ENCODE results near the gene HOXB9.

The HOXB9 gene

DNA sequence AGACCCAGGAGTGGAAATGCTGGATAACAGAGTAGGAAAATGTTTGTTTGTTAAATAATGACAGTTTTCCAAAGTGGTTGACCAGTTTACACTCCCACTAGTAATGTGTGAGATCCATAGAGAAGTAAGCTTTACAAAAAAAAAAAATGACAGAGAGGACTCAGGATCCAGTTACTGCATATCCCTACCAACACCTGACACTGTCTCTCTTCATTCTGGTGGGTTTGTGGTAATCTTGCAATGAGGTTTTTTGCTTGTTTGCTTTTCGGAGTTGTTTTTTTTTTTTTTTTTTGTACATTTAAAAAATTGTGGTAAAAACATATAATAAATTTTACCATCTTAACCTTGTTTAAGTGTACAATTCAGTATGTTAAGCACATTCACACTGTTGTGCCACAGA, 23.6 kb upstream of the HOXB9 start:
- ChIA-PET CTCF (no interaction called here), POLR2A (interaction anchor here (0.7 kb wide), 1 partner anchor 72 kb away, joined by 4 read pairs; no protein-coding TSS in a partner anchor)
- no peak for DNase-seq (ENCODE audit: low read depth, low spot score)
- TF ChIP-seq, protein P1, sequence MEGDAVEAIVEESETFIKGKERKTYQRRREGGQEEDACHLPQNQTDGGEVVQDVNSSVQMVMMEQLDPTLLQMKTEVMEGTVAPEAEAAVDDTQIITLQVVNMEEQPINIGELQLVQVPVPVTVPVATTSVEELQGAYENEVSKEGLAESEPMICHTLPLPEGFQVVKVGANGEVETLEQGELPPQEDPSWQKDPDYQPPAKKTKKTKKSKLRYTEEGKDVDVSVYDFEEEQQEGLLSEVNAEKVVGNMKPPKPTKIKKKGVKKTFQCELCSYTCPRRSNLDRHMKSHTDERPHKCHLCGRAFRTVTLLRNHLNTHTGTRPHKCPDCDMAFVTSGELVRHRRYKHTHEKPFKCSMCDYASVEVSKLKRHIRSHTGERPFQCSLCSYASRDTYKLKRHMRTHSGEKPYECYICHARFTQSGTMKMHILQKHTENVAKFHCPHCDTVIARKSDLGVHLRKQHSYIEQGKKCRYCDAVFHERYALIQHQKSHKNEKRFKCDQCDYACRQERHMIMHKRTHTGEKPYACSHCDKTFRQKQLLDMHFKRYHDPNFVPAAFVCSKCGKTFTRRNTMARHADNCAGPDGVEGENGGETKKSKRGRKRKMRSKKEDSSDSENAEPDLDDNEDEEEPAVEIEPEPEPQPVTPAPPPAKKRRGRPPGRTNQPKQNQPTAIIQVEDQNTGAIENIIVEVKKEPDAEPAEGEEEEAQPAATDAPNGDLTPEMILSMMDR (IDR thresholded peaks at IDR 0.05; ENCODE audit: insufficient read depth, low read length, missing control alignments): no peak
- H3K4me3 ChIP-seq (ENCODE audit: low read depth, low read length): no peak overlapping the region

DNA sequence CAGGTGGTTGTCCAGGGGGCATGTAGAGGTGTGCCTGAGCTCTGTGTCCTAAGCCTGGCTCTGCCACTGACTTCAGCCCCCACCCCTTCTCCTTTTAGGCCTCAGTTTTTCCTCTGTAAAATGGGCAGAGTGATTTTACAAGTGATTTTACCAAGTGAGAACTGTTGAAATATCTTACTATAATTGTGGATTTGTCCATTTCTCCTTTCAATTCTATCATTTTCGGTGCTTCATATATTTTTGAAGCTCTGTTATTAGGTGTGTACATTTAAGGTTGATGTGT, 21.7 kb upstream of the HOXB9 start:
- TF ChIP-seq, protein P1 (IDR thresholded peaks at IDR 0.05; ENCODE audit: insufficient read depth, low read length, missing control alignments): no peak
- POLR2A ChIA-PET: no interaction called here
- CTCF ChIA-PET: interaction anchor here (0.9 to 2.3 kb wide), 4 partner anchors 12 to 236 kb away, joined by 3 to 12 read pairs (median 4); no protein-coding TSS in a partner anchor
- DNase-seq (ENCODE audit: low read depth, low spot score): no peak
- no peak overlapping the region for H3K4me3 ChIP-seq (ENCODE audit: low read depth, low read length)

DNA sequence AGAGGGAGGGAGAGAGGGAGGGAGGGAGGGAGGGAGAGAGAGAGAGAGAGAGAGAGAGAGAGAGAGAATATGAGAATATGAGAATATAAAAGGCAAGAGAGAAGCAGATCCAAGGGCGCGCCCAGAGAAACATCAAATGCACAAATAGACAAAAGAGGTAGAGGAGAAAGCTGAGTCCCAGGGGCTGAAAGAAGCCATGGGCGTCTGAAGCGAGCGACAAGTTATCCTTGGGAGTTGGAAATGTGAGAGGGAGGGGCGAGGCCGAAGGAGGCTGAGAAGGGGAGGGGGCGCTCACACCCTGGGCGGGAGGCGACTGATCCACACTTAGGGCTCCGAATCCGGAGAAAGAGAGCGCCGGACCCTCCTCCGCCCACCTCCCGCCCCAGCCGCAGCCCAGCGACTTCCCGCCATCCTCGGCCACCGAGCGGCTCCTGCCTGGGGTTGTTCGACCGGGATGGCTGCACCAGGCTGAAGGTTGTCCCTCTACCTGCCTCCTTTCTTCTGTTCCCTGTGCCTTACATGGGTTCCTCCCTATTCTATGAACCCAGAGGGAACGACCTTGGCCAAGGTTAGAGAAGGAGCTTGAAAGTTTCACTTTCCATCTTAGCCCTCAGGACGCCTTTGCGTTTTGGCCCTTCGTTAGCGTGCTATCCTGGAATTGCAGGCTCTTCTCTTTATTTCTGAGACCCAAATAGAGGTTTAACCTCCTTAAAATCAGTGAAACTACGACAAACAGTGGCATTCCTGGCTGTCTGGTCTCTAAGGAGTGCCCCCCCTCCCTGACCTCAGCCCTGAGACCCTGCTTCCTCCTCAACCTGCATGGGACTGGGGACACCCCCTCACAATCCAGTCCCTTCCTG, 21.2 kb upstream of the HOXB9 start:
- CTCF ChIA-PET: interaction anchor here (0.9 to 2.3 kb wide), 3 partner anchors 11 to 237 kb away, joined by 3 to 12 read pairs (median 4); no protein-coding TSS in a partner anchor
- TF ChIP-seq, protein P1 (IDR thresholded peaks at IDR 0.05; ENCODE audit: insufficient read depth, low read length, missing control alignments): no peak
- DNase-seq (ENCODE audit: low read depth, low spot score): no peak
- H3K4me3 ChIP-seq (ENCODE audit: low read depth, low read length): peak overlapping the region; percentile 53
- POLR2A ChIA-PET: no interaction called here

DNA sequence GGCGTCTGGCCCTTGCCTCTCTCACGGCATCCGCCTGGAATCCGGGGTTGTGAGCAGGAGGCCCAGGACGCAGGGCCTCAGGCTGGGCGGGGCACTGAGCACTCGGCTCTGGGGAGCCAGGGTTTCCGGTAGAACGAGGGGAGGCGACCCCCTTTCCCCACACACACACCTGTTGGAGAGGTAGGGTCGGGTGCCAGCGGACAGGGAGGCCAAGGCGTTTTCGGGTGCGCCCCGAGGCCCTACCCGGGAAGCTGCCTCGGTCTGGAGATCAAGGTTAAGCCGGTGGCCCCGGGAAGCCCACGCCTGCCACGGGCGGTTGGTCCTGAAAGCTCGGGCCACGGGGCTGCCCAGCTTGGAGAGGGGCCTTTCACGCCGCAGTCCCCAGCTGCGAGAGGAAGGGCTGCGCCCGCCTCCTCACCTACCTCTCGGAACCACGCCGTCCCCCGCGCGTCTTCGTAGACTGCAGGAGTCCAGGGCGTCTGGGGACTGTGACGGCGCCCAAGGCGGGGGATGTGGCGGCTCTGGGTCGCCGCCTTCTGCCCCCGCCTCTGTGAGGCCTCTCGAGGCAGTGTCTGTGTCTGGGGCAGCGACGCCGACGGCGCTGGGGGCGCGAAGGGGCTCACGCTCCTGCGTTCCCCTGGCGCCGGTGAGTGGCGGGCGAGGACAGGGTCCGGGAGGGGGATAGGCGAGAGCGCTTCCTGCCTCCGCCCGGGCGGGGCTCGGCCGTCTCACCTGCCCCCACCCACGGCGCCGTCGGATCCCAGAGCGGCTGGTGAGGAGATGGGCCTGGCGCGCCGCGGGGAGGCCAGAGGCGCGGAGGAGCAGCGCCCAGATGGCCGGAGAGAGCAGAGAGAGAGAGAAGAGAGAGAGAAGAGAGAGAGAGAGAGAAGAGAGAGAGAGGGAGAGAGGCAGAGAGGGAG, 20.3 kb upstream of the HOXB9 start:
- DNase-seq (ENCODE audit: low read depth, low spot score): no peak
- POLR2A ChIA-PET: no interaction called here
- TF ChIP-seq, protein P1 (IDR thresholded peaks at IDR 0.05; ENCODE audit: insufficient read depth, low read length, missing control alignments): no peak
- CTCF ChIA-PET: no interaction called here
- H3K4me3 ChIP-seq (ENCODE audit: low read depth, low read length): peak overlapping the region; percentile 3; the same call in 1 of the 2 replicates

DNA sequence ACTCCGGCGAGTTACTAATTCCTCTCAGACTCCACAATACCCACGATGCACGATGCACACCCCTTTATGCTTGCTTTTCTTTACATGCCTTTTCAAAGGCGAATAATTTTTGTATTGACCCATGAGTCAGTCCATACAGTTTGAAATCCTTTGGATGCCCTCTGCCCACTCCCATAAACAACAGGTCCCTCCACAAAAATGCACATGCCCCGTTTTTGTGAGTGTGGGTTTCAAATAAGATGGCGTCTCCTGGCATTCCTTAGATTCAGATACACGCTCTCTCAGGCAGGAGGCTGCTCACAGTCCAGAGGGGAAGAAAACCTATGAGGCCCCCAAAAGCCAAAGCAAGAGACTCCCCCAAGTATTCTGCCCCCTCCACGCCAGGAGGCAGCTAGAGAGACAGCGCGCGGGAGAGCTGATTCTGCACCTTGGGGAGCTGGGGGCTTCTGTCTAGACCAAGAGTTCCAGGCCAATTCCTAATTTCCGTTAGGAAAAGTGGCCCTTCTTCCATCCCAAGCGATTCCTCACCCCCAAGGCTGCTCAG, 19.6 kb upstream of the HOXB9 start:
- POLR2A ChIA-PET: no interaction called here
- TF ChIP-seq, protein P1 (IDR thresholded peaks at IDR 0.05; ENCODE audit: insufficient read depth, low read length, missing control alignments): no peak
- CTCF ChIA-PET: no interaction called here
- H3K4me3 ChIP-seq (ENCODE audit: low read depth, low read length): no peak overlapping the region
- DNase-seq (ENCODE audit: low read depth, low spot score): no peak

Measured in AG04449 (cell line).